Left colon (tissue), 2 donors: Measurements from ENCODE around the gene NOC2L. TPM values are rescaled to one million over a fixed set of nuclear protein-coding genes. Genes with fewer than 3 reads are reported as not detected.
"Not testable (repeated sequence)": the region's sequence is repeated elsewhere in the genome, so short reads cannot be mapped to it uniquely, and the experiment has no call there.

ENCODE experiments used
- ATAC-seq: fragments of 200-7000 bp; cut with Tn5 transposase; one replicate; pipeline ENCODE4 v1.9.1; 2020; ENCODE audit warnings: mild to moderate bottlenecking, moderate library complexity
- DNase-seq, 2 donors: peaks; one replicate each; pipeline ENCODE4 v3.0.0-alpha.2; 2020
- intact Hi-C, 2 donors: fragments of 100-400 bp; cut with DNase I in 1 of 2; cut with micrococcal nuclease in 1 of 2; formaldehyde crosslinking; loops; one replicate each; pipeline versions ENCODE4 v1.11.2 to v1.14.0; 2022; cut with DNase I, micrococcal nuclease
- total RNA-seq, 2 donors: library from RNA; stranded (reverse); fragmentation: NEBNext Ultra II Directional; extraction: Animal tissue kit (Norgen Biotek cat#: 25700); gene quantifications; one replicate each; pipeline ENCODE4 v1.2.1, GENCODE V29; 2021
- donor health status: DM: no; HTN: no; CAD: no.
- donor health status: DM: yes; HTN: yes; CAD: no.

The NOC2L gene
- total RNA-seq, 2 donors from 2014 or later, result 42.8 to 48.5 TPM

DNA sequence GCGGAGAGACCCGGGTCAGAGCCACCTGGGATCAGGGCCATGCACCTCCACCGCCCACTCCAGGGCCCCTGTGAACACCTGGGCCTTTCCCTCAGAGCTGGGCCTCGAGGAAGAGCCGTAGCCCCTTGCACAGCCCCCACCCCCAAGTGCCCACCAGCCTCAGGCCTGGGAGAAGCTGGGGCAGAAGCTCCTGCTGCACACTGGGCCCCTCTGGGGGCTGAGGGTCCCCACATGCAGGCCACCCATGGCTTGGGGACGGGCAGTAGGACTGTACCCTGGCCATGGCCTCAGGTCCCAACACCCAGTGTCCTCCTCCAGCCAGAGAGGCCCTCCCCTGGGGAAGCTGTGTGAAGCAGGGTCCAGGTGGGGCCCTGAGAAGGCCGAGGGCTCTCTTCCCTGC, 6.5 kb downstream of the NOC2L start:
- DNase-seq (no peak), ATAC-seq (no peak)
- intact Hi-C loops, result no loop called here

DNA sequence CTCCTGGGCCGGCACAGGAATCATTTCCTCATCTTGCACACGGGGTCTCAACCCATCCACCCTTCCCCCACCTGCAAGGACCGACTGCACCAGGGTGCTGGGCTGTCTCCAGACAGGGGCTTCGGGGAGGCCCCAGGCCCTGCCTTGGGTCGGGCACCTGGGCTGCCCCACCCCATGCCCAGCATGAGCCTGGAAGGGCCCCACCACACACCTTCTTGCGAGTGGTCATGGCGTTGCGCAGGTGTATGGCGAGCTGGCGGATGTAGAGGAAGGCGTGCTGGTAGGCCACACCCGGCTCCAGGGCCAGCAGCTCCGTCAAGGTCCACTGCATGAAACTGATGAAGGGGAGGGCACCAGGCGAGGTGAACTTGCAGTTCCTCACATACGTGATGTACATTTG, 6.9 kb downstream of the NOC2L start:
- no peak for ATAC-seq
- intact Hi-C loops, result no loop called here
- no peak for DNase-seq

DNA sequence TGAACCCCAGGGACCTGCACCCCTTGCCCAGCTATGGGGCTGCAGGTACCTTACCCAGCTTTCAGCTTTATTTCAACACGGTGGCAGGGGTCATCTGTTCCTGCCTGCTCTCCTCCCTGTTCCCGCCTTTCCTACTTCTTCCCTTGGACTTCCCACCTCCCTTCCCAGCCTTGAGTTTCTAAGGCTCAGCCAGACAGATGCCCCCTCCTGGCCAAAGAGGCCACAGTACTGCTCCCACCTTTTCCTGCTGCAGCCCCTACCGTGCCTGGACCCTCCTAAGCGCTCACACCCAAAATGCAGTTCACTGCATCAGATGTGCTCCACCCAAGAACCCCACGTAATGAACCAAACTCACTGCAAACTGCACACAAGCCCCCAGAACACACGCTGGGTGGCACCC, 7.7 kb downstream of the NOC2L start:
- intact Hi-C loops, result no loop called here
- no peak for ATAC-seq

DNA sequence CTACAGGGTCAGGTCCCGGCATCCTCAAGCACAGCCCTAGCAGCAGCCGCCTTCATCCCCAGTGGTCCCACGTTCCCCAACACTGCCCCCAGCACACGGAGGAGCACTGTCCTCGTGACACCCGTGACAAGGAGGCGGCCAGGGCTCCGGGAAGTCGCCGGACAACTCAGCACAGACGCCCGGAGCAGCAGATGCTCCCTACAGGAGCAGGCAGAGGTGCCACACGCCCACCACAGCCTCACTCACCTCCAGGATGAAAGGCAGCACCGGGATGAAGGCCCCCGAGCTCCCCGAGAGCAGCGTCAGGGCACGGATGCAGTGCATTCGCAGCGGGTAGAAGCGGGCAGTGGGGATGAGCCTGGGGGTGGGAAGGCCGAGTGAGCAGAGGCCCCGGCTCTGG, 8.2 kb downstream of the NOC2L start:
- DNase-seq (no peak), ATAC-seq (no peak)
- intact Hi-C loops, result no loop called here

More for the DNA sequence above, 7.7 kb downstream of the NOC2L start:
- no peak for DNase-seq

DNA sequence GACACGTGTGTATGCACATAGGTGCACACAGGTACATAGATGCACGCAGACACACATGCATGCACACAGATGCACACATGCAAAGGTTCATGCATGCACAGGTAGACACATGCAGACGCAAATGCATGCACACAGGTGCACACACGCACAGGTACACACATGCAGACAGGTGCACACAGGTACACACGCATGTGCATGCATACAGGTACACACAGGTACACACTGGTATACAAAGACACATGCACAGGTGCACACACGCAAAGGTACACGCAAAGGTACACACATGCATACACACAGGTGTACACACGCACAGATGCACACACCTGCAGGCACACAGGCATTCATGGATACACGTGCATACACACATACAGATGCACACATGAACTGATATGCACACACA, 8.8 kb downstream of the NOC2L start:
- ATAC-seq, result no peak
- DNase-seq, result no peak
- intact Hi-C loops, result no loop called here

DNA sequence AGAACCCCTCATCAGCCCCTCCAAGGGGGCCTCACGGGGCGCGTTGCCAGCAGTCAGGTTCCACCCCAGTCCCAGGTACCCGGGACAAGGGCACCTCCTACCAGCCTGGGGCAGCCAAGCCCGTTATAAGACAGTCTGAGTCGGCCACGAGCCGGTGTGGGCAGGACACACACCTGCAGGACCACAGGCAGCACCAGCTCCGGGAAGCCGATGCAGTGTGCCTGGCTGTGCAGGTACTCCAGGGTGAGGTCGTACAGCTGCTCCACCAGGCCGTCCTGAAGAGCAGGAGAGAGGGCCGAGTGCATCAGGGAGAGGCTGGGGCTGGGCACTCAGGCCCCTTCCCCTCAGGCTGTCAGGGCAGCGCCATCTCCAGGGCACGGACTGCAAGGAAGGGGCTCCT, 11.1 kb downstream of the NOC2L start:
- no peak for DNase-seq
- intact Hi-C loops, result no loop called here
- ATAC-seq, result no peak

DNA sequence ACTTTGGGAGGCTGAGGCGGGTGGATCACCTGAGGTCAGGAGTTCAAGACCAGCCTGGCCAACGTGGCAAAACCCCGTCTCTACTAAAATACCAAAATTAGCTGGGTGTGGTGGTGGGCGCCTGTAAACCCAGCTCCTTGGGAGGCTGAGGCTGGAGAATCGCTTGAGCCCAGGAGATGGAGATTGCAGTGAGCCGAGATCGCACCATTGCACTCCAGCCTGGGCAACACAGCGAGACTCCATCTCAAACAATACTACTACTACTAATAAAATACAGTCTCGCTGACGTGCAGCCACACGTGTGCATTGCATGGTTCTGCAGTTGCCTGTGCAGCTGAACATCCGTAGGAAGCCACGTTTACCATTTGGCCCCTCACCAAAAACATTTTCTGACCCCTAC, 12.2 kb downstream of the NOC2L start:
- ATAC-seq, DNase-seq, intact Hi-C loops: not testable (repeated sequence)

DNA sequence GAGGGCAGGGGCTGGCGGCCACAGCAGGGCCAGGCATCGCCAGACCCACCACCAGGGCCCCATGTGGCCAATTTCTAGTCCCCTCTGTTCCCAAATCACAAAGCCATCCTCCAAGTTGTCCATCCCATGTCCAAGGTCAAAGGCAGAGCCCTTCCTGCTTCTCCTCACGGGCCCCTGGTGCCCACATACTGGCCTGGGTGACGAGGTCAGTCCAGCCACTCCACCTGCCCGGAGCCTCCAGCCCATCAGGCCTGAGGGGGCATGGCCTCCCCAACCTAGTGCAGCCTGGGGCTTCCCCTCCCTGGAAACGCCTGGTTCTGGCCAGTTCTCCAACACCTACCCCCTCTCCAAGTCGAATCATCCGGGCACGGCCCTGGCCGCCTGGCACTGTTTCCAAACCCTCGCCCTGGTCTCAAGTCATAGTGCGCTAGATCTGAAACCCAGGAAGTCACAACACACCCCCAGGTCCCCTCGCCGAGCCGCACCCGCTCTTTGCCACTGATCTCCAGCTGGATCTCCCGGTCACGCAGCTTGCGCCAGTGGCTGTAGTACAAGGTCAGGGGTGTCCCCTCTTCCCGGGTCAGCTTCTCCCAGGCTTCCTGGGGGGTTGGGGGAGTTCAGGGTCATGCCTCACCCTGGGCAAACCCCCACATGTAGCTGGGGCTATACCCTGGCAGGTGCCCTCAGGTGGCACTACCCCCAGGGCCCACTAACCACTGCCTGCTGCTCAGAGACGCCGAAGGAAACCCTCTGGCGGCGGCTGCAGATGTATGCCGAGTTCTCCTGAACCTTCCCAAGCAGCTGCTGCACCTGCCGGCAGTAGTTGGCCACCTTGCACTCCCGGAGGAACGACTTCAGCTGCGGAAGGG, 13.1 kb downstream of the NOC2L start:
- intact Hi-C loops, result no loop called here
- ATAC-seq, result no peak
- DNase-seq, result no peak

DNA sequence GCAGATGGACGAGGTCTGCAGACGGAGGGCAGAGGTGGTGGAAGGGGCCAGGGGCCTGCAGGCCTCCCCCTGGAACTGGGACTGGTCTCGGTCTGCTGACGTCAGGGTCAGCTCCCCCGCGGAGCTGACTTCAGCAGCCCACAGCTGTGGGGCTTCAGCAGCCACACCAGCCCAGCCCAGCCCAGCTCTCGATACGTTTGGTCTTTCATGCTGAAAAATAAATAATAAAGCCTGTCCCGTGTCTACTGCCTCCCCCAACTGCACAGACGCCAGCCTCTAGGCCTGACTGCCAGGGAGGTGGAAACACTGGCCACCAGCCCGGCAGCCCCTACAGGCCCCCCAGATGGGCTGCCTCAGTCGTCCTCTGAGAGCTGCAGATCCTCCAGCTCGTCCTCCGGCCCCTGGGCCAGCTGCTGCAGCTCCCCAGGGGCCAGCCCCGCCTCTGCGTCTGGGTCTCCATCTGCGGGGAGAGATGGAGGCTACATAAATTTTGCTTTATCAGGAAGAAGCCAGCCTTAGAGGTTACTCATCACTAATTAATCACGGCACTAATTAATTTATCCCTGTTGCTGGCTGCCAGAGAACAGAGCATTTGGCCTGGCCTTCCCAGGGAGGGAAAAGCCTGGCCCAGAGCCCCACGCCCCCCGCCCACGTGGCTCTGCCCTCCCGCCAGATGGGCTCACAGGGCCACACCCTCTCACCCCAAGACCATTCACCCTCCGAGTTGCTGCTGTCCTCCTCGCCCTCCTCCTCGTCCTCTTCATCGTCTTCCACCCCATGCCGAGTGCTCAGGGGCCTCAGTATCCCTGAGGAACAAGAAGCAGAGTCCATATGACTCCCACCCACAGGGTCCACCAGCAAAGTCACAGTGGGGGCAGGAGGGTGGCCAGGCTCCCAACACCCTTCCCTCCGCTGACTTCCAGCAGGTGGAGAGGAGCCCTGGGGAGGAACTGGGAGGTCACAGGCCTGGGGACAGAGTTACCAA, 14.4 kb downstream of the NOC2L start:
- intact Hi-C loops, result no loop called here
- no peak for ATAC-seq
- no peak for DNase-seq

DNA sequence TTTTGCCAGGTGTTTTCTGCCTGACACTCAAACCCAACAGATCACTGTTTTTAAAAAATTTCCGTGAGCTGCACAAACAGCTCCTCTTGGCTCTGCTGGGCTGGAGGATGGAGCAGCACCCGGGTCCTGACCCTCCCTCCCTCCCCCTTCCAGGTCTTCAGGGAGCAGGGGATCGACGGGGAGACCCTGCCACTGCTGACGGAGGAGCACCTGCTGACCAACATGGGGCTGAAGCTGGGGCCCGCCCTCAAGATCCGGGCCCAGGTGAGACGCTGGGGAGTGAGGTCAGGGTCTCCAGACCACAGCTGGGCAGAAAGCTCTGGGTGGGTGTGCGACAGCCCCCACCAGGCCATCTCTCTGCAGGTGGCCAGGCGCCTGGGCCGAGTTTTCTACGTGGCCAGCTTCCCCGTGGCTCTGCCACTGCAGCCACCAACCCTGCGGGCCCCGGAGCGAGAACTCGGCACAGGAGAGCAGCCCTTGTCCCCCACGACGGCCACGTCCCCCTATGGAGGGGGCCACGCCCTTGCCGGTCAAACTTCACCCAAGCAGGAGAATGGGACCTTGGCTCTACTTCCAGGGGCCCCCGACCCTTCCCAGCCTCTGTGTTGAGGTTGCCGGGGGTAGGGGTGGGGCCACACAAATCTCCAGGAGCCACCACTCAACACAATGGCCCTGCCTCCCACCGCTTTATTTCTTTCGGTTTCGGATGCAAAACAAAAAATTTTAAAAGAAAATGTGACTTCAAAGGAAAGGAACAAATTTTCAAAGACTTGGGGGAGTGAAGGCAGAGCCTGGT, 15.3 kb downstream of the NOC2L start:
- ATAC-seq (no peak), DNase-seq (no peak)
- intact Hi-C loops, result no loop called here

DNA sequence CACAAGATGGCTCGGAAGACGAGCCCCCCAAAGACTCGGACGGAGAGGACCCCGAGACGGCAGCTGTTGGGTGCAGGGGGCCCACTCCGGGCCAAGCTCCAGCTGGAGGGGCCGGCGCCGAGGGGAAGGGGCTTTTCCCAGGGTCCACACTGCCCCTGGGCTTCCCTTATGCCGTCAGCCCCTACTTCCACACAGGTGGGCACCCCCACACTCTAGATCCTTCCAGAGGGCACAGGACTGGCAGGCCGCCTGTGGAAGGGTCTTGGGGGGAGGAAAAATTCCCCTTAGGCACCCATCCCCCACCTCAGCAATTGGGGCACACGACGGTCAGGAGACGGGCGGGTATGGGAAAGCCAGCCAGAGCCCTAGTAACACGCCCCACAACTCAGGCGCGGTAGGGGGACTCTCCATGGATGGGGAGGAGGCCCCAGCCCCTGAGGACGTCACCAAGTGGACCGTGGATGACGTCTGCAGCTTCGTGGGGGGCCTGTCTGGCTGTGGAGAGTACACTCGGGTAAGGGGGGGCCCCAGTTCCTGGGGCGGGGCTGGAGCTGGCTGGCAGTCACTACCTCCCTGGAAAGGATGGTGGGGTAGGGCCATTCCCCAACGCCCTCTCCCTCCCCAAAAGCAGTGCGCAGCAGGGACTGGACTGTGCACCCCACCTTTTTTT, 16.1 kb downstream of the NOC2L start:
- ATAC-seq, result no peak
- peak; percentile 36 to 68 for DNase-seq
- intact Hi-C loops, result no loop called here

DNA sequence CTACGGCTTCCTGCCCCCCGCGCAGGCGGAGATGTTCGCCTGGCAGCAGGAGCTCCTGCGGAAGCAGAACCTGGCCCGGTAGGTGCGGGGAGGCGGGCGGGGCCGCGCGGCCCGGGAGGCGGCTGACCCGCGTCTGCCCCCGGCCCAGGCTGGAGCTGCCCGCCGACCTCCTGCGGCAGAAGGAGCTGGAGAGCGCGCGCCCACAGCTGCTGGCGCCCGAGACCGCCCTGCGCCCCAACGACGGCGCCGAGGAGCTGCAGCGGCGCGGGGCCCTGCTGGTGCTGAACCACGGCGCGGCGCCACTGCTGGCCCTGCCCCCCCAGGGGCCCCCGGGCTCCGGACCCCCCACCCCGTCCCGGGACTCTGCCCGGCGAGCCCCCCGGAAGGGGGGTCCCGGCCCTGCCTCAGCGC, 16.6 kb downstream of the NOC2L start:
- ATAC-seq, result no peak
- no peak for DNase-seq

DNA sequence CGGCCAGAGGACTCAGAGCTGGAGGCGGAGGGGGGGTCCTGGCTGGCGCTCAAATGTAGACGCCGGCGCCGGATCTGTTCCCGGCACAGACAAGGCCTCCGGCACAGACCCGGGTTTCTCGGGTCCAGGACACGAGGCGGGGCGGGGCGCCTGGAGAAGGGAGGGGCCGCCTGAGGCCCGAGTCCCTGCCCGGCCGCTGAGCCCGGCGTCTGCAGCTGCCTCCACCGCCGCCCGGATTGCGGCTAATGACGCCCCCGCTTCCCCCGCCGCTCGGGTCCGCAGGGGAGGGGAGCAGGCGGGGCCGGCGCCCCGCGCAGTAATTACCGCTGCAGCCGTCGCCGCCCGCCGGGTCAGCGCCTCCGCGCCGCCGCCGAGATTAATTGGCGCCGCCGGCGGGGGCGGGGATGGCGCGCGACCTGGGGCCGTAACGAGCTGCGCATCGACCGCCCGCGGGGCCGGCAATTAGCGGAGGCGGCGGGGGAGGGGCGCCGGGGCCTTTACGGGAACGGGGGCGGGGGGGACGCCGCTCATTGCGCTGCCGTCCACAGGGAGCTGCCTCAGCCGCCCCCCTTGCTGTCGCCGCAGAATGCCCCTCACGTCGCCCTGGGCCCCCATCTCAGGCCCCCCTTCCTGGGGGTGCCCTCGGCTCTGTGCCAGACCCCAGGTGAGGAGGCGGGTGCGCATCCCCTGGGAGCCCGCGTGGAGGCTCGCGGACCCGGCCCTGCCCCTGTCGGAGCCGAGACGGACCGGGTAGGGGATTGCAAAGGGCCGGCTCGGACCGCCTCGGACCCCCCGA, 17.3 kb downstream of the NOC2L start:
- intact Hi-C loops, result no loop called here
- ATAC-seq (peak; percentile 57), DNase-seq (peak; percentile 60 to 69)

More for the DNA sequence above, 16.6 kb downstream of the NOC2L start:
- intact Hi-C loops, result no loop called here

DNA sequence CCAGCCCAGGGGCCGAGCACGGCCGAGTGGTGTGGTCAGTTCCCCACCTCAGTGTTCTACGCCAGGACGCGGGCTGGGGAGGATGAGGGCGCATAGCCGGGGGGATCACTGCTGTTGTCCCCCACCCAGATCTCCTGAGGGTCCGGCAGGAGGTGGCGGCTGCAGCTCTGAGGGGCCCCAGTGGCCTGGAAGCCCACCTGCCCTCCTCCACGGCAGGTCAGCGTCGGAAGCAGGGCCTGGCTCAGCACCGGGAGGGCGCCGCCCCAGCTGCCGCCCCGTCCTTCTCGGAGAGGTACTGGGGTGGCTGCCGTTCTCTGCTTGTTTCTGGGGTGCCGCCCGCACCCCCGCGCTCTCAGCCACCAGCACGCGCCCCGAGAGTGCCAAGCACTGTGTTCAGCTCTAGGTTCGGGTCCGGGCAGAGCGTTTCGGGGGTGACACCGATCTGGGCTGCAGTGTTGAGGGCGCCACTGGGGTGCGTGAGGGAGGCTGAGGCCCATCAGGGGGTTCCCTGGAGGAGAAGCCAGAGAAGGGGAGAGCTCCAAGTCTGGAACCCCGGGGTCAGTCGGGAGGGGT, 18.0 kb downstream of the NOC2L start:
- no peak for DNase-seq
- intact Hi-C loops, result no loop called here
- ATAC-seq, result no peak

DNA sequence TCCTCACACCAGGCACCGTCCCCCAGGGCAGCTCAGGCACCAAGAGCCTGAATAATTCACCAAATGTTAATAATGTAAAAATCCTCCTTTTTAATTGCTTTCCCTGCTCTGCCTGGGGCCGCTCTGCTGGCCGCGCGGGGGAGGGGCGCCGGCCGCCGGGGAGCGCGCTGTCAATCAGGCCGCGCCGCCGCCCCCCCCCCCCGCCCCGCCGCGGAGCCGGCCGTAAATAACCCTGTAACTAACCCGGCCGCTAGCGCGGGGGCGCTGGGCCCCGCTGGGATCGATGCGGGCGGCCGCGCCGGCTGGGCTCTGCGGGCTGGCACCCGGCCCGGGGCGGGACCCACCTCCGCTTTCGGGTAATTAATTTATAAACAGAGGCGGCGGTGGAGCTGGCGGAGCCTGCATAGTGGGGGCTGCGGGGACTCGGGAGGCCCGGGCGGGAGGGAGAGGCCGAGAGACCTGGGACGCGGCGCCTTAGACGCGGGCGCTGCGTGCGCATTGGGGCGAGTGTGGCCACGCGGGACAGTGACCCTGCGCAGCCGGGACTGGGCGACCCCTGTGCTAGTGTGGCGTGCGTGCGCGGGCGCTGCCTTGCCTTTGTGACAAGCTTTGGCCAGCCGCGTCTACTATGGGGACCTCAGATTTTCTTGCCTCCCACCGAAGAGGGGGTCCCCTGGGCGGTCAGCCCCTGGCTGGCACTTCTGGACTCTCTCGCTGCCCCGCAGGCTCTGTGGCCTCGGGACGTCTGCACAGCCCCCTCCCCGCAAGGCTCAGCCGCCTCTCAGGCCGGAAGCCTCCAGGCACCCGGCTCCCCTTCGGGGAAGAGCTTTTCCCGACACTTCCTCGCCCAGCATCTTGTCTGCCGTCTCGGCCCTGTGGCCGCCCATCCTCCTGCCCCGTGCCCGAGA, 18.7 kb downstream of the NOC2L start:
- peak in 1 of 2 donors; percentile 57 for DNase-seq
- peak; percentile 11 for ATAC-seq
- intact Hi-C loops, result no loop called here

DNA sequence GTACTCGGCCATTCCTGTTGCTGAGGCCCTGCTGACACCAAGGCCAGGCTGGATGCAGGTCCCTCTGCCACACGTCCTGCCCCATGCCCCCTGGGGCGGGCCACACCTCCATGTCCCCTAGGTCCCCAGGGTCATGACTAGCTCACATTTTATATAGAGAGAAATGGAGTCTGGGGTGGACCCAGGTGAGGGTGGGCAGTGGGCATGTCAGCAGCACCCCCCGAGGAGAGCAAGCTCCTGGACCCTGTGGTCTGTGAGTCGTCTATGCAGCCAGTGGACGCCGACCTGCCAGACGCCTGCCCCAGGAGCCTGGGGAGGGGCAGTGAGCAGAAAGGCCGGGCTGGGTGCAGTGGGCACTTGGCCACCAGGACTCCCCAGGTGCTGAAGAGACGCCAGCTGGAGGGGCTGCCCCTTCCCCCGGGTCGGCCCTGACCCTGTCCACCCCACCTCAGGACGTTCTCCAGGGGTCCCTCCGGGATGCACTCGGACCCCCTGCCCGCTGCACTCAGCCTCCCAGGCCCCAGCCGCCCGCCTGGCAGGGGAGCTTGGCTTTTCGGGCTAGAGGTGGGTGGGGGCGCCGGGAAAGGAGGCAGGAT, 19.4 kb downstream of the NOC2L start:
- intact Hi-C loops, result no loop called here
- ATAC-seq, result no peak
- no peak for DNase-seq
